Astrocyte (in vitro differentiated cells and primary cell): ENCODE data around the gene OMA1. TPM values are rescaled to one million over a fixed set of nuclear protein-coding genes. Genes with fewer than 3 reads are reported as not detected.
"Not testable (repeated sequence)": the region's sequence is repeated elsewhere in the genome, so short reads cannot be mapped to it uniquely, and the experiment has no call there.

Experiments used
- DNase-seq: peaks from one replicate; pipeline ENCODE4 v3.0.0-alpha.2; 2010; ENCODE audit warnings: low read depth
- FAIRE-seq: peaks from 2 replicates; lab custom pipeline; 2011; peaks lifted over from hg19 to GRCh38; lab: Jason Lieb, UNC
- H2AFZ ChIP-seq: 2 replicates; pipeline ENCODE4 v1.6.0; 2012; ENCODE audit warnings: low read depth, low read length, inconsistent platforms
- H3K27ac ChIP-seq: 2 replicates; pipeline ENCODE4 v1.5.1; 2011; ENCODE audit warnings: low read depth, low read length, inconsistent platforms
- H3K27me3 ChIP-seq: 2 replicates; pipeline ENCODE4 v1.6.0; 2011; ENCODE audit warnings: low read length, inconsistent platforms; ENCODE audit not compliant: insufficient read depth
- H3K36me3 ChIP-seq: 2 replicates; pipeline ENCODE4 v1.5.1; 2011; ENCODE audit warnings: low read length, inconsistent platforms; ENCODE audit not compliant: insufficient read depth
- H3K4me1 ChIP-seq: 2 replicates; pipeline ENCODE4 v1.5.1; 2011; ENCODE audit warnings: low read length, inconsistent platforms; ENCODE audit not compliant: insufficient read depth
- H3K4me2 ChIP-seq: 2 replicates; pipeline ENCODE4 v1.6.0; 2012; ENCODE audit warnings: low read length, inconsistent platforms
- H3K4me3 ChIP-seq: 2 replicates; pipeline ENCODE4 v1.5.1; 2011; ENCODE audit warnings: low read depth, mild to moderate bottlenecking, low read length, inconsistent platforms; ENCODE audit not compliant: insufficient read depth
- H3K79me2 ChIP-seq: 2 replicates; pipeline ENCODE4 v1.6.0; 2012; ENCODE audit warnings: mild to moderate bottlenecking, low read length, inconsistent platforms; ENCODE audit not compliant: insufficient read depth
- H3K9ac ChIP-seq: 2 replicates; pipeline ENCODE4 v1.6.0; 2012; ENCODE audit warnings: mild to moderate bottlenecking, low read length, inconsistent platforms
- H3K9me3 ChIP-seq: 2 replicates; pipeline ENCODE4 v1.5.1; 2012; ENCODE audit warnings: low read depth, mild to moderate bottlenecking, low read length, inconsistent platforms; ENCODE audit not compliant: insufficient read depth
- H4K20me1 ChIP-seq: 2 replicates; pipeline ENCODE4 v1.6.0; 2012; ENCODE audit warnings: low read length, inconsistent platforms; ENCODE audit not compliant: insufficient read depth
- H3K27ac Mint-ChIP-seq: one replicate; pipeline ENCODE4 v1.8.0; 2021; ENCODE audit warnings: mild to moderate bottlenecking, mixed read lengths; ENCODE audit not compliant: unreplicated experiment
- H3K27me3 Mint-ChIP-seq: one replicate; pipeline ENCODE4 v1.8.0; 2021; ENCODE audit warnings: low read depth, mixed read lengths; ENCODE audit not compliant: unreplicated experiment
- H3K36me3 Mint-ChIP-seq: one replicate; pipeline ENCODE4 v1.8.0; 2021; ENCODE audit warnings: low read depth, mixed read lengths; ENCODE audit not compliant: unreplicated experiment
- H3K4me1 Mint-ChIP-seq: one replicate; pipeline ENCODE4 v1.8.0; 2021; ENCODE audit warnings: low read depth, mixed read lengths; ENCODE audit not compliant: unreplicated experiment
- H3K4me3 Mint-ChIP-seq: one replicate; pipeline ENCODE4 v1.8.0; 2021; ENCODE audit warnings: mild to moderate bottlenecking, moderate library complexity, mixed read lengths; ENCODE audit not compliant: unreplicated experiment
- H3K9me3 Mint-ChIP-seq: one replicate; pipeline ENCODE4 v1.8.0; 2021; ENCODE audit warnings: mild to moderate bottlenecking, mixed read lengths; ENCODE audit not compliant: unreplicated experiment
- EZH2 ChIP-seq: IDR thresholded peaks from 2 replicates; pipeline ENCODE4 v1.6.1; 2012; ENCODE audit warnings: mild to moderate bottlenecking, low read length, inconsistent platforms; ENCODE audit not compliant: insufficient read depth
- total RNA-seq: library from RNA; stranded (reverse); gene quantifications from 2 replicates; pipeline ENCODE4 v1.2.1, GENCODE V29; 2021
- TF ChIP-seq, protein P1 (sequence below): IDR thresholded peaks from 2 replicates; pipeline ENCODE4 v1.5.1; 2011; ENCODE audit warnings: low read depth, mild to moderate bottlenecking, inconsistent platforms, low read length, moderate library complexity; ENCODE audit not compliant: insufficient read depth

Gene OMA1
- total RNA-seq, 1 donor from 2014 or later = 5.1 TPM

DNA sequence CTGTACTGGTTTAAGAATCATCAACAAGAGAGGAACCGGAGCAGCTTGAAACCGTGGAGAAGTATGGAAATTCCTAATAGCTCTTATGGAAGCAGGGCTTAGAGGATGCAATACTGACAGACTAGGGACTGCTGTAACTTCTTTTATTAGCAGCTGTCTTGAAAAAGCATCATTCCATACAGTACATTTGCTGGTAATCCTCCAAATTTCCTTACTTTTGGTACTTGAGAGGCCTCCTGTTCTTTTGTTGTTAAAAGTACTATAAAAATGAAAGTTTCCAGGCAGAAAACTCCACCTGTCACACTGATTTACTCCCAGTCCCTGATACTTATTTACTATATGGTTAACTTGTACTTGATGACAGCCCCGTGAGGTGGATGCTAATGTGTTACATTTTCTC lies 7.7 kb downstream of the OMA1 start:
- no peaks in the 10 kb centered on the region for H3K79me2 ChIP-seq
- no peaks in the 10 kb centered on the region for H3K4me1 ChIP-seq
- DNase-seq (no peak), FAIRE-seq (no peak)
- TF ChIP-seq EZH2 = no peak
- TF ChIP-seq, protein P1, sequence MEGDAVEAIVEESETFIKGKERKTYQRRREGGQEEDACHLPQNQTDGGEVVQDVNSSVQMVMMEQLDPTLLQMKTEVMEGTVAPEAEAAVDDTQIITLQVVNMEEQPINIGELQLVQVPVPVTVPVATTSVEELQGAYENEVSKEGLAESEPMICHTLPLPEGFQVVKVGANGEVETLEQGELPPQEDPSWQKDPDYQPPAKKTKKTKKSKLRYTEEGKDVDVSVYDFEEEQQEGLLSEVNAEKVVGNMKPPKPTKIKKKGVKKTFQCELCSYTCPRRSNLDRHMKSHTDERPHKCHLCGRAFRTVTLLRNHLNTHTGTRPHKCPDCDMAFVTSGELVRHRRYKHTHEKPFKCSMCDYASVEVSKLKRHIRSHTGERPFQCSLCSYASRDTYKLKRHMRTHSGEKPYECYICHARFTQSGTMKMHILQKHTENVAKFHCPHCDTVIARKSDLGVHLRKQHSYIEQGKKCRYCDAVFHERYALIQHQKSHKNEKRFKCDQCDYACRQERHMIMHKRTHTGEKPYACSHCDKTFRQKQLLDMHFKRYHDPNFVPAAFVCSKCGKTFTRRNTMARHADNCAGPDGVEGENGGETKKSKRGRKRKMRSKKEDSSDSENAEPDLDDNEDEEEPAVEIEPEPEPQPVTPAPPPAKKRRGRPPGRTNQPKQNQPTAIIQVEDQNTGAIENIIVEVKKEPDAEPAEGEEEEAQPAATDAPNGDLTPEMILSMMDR = no peak
- H3K27ac Mint-ChIP-seq = no peak overlapping the region
- H3K4me3 ChIP-seq = no peak overlapping the region
- H3K9ac ChIP-seq = no peak overlapping the region
- H3K27me3 ChIP-seq = no peaks in the 10 kb centered on the region
- no peaks in the 10 kb centered on the region for H3K36me3 ChIP-seq
- H3K4me1 Mint-ChIP-seq = peaks cover 2% of the 10 kb centered on the region
- no peaks in the 10 kb centered on the region for H3K27me3 Mint-ChIP-seq
- no peak overlapping the region for H3K27ac ChIP-seq
- H3K4me3 Mint-ChIP-seq = no peak overlapping the region
- no peaks in the 10 kb centered on the region for H4K20me1 ChIP-seq
- no peaks in the 10 kb centered on the region for H3K9me3 Mint-ChIP-seq
- H3K36me3 Mint-ChIP-seq = no peaks in the 10 kb centered on the region
- H2AFZ ChIP-seq = no peak overlapping the region
- no peak overlapping the region for H3K4me2 ChIP-seq
- no peaks in the 10 kb centered on the region for H3K9me3 ChIP-seq

- H3K4me1 ChIP-seq, H3K4me2 ChIP-seq, H3K9ac ChIP-seq, H4K20me1 ChIP-seq, H3K4me3 Mint-ChIP-seq, H3K9me3 Mint-ChIP-seq, DNase-seq, H3K4me3 ChIP-seq, H3K27ac ChIP-seq, H3K27ac Mint-ChIP-seq, H3K9me3 ChIP-seq, H2AFZ ChIP-seq, H3K79me2 ChIP-seq, H3K36me3 Mint-ChIP-seq, H3K27me3 ChIP-seq, H3K27me3 Mint-ChIP-seq, H3K36me3 ChIP-seq, FAIRE-seq, H3K4me1 Mint-ChIP-seq: not testable (repeated sequence)
Observed at GRCh38 chr1:58531842-58532241, 14.7 kb downstream of the OMA1 start.

GRCh38 chr1:58529284-58529683 lies 17.2 kb downstream of the OMA1 start:
- Histone ChIP-seq H3K9ac (no peak overlapping the region), H3K4me1 (no peaks in the 10 kb centered on the region), H3K36me3 (no peaks in the 10 kb centered on the region), H3K79me2 (no peaks in the 10 kb centered on the region), H3K4me3 (no peak overlapping the region), H3K27ac (no peak overlapping the region), H3K9me3 (no peaks in the 10 kb centered on the region), H3K4me2 (no peak overlapping the region), H2AFZ (no peak overlapping the region), H3K27me3 (no peaks in the 10 kb centered on the region), H4K20me1 (no peaks in the 10 kb centered on the region)
- H3K27ac Mint-ChIP-seq = no peak overlapping the region
- H3K4me3 Mint-ChIP-seq = no peak overlapping the region
- H3K27me3 Mint-ChIP-seq = no peaks in the 10 kb centered on the region
- TF ChIP-seq EZH2 = no peak
- TF ChIP-seq, protein P1 = no peak
- FAIRE-seq (no peak), DNase-seq (no peak)
- H3K4me1 Mint-ChIP-seq = no peaks in the 10 kb centered on the region
- no peaks in the 10 kb centered on the region for H3K36me3 Mint-ChIP-seq
- no peaks in the 10 kb centered on the region for H3K9me3 Mint-ChIP-seq
